Activated CD4-positive, alpha-beta T cell treated with anti-CD3 and anti-CD28 coated beads for 1 hour (primary cell): ENCODE results near the gene TPT1.
"Not testable (repeated sequence)": the region's sequence is repeated elsewhere in the genome, so short reads cannot be mapped to it uniquely, and the experiment has no call there.

Experiments
- DNase-seq: peaks from one replicate; pipeline ENCODE4 v3.0.0-alpha.2; 2020

Gene TPT1

DNA sequence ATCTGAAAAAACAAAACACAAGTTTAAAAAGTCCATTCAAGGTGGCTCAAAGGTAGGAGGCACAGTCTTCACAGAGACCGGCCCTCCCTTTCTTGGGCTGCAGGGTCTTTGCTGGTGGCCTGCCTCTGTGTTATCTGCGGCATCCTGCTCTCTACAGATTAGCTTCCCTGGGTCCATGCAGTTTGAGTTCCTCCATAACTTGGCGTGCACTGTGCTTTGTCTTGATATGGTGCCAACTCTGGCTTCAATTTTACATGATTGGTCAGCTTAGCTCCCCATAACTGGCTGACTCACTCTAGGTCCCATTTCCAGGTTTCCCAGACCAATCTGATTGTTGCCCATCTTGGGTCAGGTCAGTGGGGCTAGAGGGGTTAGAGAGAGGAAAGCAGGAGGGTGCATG is 41.8 kb downstream of the TPT1 start:
- no peak for DNase-seq

DNA sequence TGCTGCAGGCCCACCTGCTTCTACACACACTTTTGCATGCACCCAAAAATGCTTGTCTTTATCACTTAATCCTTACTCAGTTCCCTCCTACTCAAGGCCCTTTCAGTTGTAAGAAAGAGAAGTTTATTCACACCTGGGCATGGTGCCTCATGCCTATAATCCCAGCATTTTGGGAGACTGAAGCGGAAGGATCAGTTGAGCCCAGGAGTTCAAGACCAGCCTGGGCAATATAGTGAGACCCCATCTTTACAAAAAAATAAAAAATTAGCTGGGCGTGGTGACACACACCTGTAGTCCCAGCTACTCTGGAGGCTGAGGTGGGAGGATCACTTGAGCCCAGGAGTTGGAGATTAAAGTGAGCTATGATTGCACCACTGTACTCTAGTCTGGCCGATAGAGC is 42.4 kb downstream of the TPT1 start:
- not testable (repeated sequence) for DNase-seq

- no peak for DNase-seq
Measured at GRCh38 chr13:45298206-45298505, 42.8 kb downstream of the TPT1 start.

GRCh38 chr13:45297456-45298205 is 43.4 kb downstream of the TPT1 start:
- DNase-seq = no peak

- no peak for DNase-seq
Measured at GRCh38 chr13:45296259-45296658, 44.7 kb downstream of the TPT1 start.

- DNase-seq = no peak
Measured at GRCh38 chr13:45295536-45295935, 45.4 kb downstream of the TPT1 start.

- DNase-seq = no peak
Measured at GRCh38 chr13:45292176-45292575, 48.8 kb downstream of the TPT1 start.

GRCh38 chr13:45289936-45290563 is 50.9 kb downstream of the TPT1 start:
- DNase-seq = no peak
